RWPE1 (cell line): ENCODE data around the gene HBD.

ENCODE experiments used
- CTCF ChIA-PET: fragments of 350-600 bp; sonication (Branson Sonifier 250); formaldehyde crosslinking; extraction: SDS; loops from one replicate; lab custom pipeline; 2021; lab: Yijun Ruan, JAX
- POLR2A ChIA-PET: fragments of 400-600 bp; formaldehyde crosslinking; extraction: SDS; loops from one replicate; lab custom pipeline; 2020; ENCODE audit warnings: antibody characterized with exemption; ENCODE audit not compliant: low non-redundant PET; lab: Yijun Ruan, JAX
- DNase-seq: peaks from one replicate; pipeline ENCODE4 v3.0.0; 2012; ENCODE audit warnings: low spot score
- H3K27ac ChIP-seq: fragments of 450-650 bp; 2 replicates; pipeline ENCODE4 v1.5.1; 2017
- CTCF ChIP-seq: fragments of 450-650 bp; conservative IDR thresholded peaks from 2 replicates; pipeline ENCODE4 v1.5.1; 2017; ENCODE audit warnings: low read depth, mild to moderate bottlenecking

Gene HBD

DNA sequence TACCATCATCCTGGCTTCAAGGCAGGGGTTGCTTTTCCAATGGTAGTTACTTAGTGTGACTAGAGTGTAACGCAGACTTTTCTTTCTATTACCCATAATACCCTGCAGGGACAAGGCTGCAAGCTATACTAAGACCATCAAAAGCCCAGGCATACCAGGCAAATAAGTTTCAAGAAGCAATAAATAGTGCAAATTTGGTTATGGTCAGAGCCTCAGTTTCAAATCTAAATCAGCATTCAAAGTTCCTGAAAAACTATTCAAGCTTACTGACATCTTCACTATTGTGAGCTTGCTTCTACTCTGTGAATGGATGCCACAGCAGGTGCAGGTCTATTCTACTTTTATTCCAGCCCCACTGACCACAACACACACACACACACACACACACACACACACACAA lies 4.9 kb downstream of the HBD start:
- H3K27ac ChIP-seq = no peak overlapping the region
- POLR2A ChIA-PET = no interaction called here
- CTCF ChIA-PET = interaction anchor here (1.0 kb wide), 1 partner anchor 16 kb away, joined by 3 read pairs; no protein-coding TSS in a partner anchor
- DNase-seq = no peak
- no peak for TF ChIP-seq CTCF

GRCh38 chr11:5228124-5228523 lies 6.2 kb downstream of the HBD start:
- DNase-seq = no peak
- ChIA-PET POLR2A (no interaction called here), CTCF (no interaction called here)
- TF ChIP-seq CTCF = no peak
- no peak overlapping the region for H3K27ac ChIP-seq

- ChIA-PET CTCF (no interaction called here), POLR2A (no interaction called here)
- no peak for DNase-seq
- no peak for TF ChIP-seq CTCF
- H3K27ac ChIP-seq = no peak overlapping the region
Measured at GRCh38 chr11:5227681-5228080, 6.6 kb downstream of the HBD start.

DNA sequence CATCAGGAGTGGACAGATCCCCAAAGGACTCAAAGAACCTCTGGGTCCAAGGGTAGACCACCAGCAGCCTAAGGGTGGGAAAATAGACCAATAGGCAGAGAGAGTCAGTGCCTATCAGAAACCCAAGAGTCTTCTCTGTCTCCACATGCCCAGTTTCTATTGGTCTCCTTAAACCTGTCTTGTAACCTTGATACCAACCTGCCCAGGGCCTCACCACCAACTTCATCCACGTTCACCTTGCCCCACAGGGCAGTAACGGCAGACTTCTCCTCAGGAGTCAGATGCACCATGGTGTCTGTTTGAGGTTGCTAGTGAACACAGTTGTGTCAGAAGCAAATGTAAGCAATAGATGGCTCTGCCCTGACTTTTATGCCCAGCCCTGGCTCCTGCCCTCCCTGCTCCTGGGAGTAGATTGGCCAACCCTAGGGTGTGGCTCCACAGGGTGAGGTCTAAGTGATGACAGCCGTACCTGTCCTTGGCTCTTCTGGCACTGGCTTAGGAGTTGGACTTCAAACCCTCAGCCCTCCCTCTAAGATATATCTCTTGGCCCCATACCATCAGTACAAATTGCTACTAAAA lies 7.5 kb downstream of the HBD start, which contains the start of gene HBB:
Gene HBB, minus strand, starts transcription at position 340 of the 579 bp plus-strand sequence. Its CDS starts 50 bp downstream, at position 290.
- no peak for DNase-seq
- no peak within 1 kb of the TSS for H3K27ac ChIP-seq
- TF ChIP-seq CTCF = no peak
- ChIA-PET CTCF (no interaction called here), POLR2A (no interaction called here)

DNA sequence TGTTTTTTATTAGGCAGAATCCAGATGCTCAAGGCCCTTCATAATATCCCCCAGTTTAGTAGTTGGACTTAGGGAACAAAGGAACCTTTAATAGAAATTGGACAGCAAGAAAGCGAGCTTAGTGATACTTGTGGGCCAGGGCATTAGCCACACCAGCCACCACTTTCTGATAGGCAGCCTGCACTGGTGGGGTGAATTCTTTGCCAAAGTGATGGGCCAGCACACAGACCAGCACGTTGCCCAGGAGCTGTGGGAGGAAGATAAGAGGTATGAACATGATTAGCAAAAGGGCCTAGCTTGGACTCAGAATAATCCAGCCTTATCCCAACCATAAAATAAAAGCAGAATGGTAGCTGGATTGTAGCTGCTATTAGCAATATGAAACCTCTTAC lies 8.8 kb downstream of the HBD start:
- DNase-seq = no peak

More for the DNA sequence above, 8.8 kb downstream of the HBD start:
- CTCF ChIA-PET = no interaction called here
- TF ChIP-seq CTCF = no peak
- no peak overlapping the region for H3K27ac ChIP-seq
- POLR2A ChIA-PET = no interaction called here
